K562 (cell line): ENCODE measurements around the gene CACNA1I. TPM values are rescaled to one million over a fixed set of nuclear protein-coding genes. Genes with fewer than 3 reads are reported as not detected.

Experiments
- ATAC-seq: fragments of 200-7000 bp; cut with Tn5 transposase; 3 replicates; pipeline ENCODE4 v1.9.1; 2020; ENCODE audit warnings: moderate library complexity
- BruUV-seq: library from RNA; stranded (reverse); fragments of 400-500 nt; replicated peaks from 2 replicates; lab custom pipeline; 2021; lab: Mats Ljungman, UMichigan
- CTCF ChIA-PET: fragments of 300-600 bp; formaldehyde crosslinking; extraction: SDS; loops from one replicate; lab custom pipeline; 2021; ENCODE audit warnings: low intra/inter-chr PET ratio; lab: Yijun Ruan, JAX
- POLR2A ChIA-PET: fragments of 300-600, 350-650 bp; sonication (Branson Sonifier 250); formaldehyde crosslinking; extraction: SDS; loops from one replicate; lab custom pipeline; 2021; ENCODE audit warnings: antibody characterized with exemption, inconsistent platforms; lab: Yijun Ruan, JAX
- DNase-seq, 4 experiments: peaks; one replicate each; pipeline versions ENCODE4 v3.0.0 to v3.0.0-alpha.2; 2011 to 2018; ENCODE audit warnings: low spot score in 3 of 4, mixed read lengths in 3 of 4; ENCODE audit errors: extremely low read depth in 1 of 4
- FAIRE-seq: peaks from 2 replicates; lab custom pipeline; 2011; peaks lifted over from hg19 to GRCh38; lab: Jason Lieb, UNC
- H2AFZ ChIP-seq: 2 replicates; pipeline ENCODE4 v1.6.0; 2011; ENCODE audit warnings: low read depth, low read length, control low read depth, inconsistent platforms
- H3K27ac ChIP-seq: fragments of 200-600 bp; 3 replicates; pipeline ENCODE4 v1.8.0; 2011; ENCODE audit warnings: low read depth, mild to moderate bottlenecking, control low read depth, inconsistent platforms, low read length, moderate library complexity, mixed read lengths; ENCODE audit errors: extremely low read depth
- H3K27me3 ChIP-seq, 2 experiments: fragments of 300-600 bp in 1 of 2; 2 replicates in 1 of 2; 3 replicates in 1 of 2; pipeline versions ENCODE4 v1.6.0 to v1.8.0; 2011; ENCODE audit warnings: inconsistent platforms in 2 of 2, low read length in 2 of 2, mild to moderate bottlenecking in 1 of 2, mixed read lengths in 1 of 2, moderate library complexity in 1 of 2; ENCODE audit not compliant: control insufficient read depth in 2 of 2, insufficient read depth in 2 of 2
- H3K36me3 ChIP-seq: fragments of 300-600 bp; 3 replicates; pipeline ENCODE4 v1.8.0; 2011; ENCODE audit warnings: mild to moderate bottlenecking, low read length, inconsistent platforms; ENCODE audit not compliant: control insufficient read depth, insufficient read depth
- H3K4me1 ChIP-seq, 2 experiments: fragments of 200-600 bp in 1 of 2; replicated peaks in 1 of 2; 2 replicates in 1 of 2; 3 replicates in 1 of 2; pipeline versions ENCODE4 v1.5.1 to v1.8.0; 2011; ENCODE audit warnings: inconsistent platforms in 2 of 2, low read length in 2 of 2, mild to moderate bottlenecking in 1 of 2, mixed read lengths in 1 of 2, moderate library complexity in 1 of 2; ENCODE audit not compliant: control insufficient read depth in 2 of 2, insufficient read depth in 2 of 2
- H3K4me2 ChIP-seq: 2 replicates; pipeline ENCODE4 v1.6.1; 2011; ENCODE audit warnings: low read length, control low read depth, inconsistent platforms, mixed read lengths; ENCODE audit not compliant: insufficient read depth
- H3K4me3 ChIP-seq: fragments of 200-600 bp; sonication (generic), shearing (Covaris generic); 2 replicates; pipeline ENCODE4 v1.5.1; 2016; ENCODE audit warnings: control low read depth, inconsistent platforms
- H3K79me2 ChIP-seq: fragments of 200-600 bp; 3 replicates; pipeline ENCODE4 v1.8.0; 2011; ENCODE audit warnings: low read length, inconsistent platforms; ENCODE audit not compliant: control insufficient read depth, insufficient read depth
- H3K9ac ChIP-seq, 2 experiments: 2 replicates each; pipeline versions ENCODE4 v1.6.0 to v1.6.1; 2011; ENCODE audit warnings: low read depth in 2 of 2, low read length in 2 of 2, control low read depth in 1 of 2, inconsistent platforms in 1 of 2, mild to moderate bottlenecking in 1 of 2, mixed read lengths in 1 of 2; ENCODE audit not compliant: insufficient read depth in 1 of 2
- H3K9me1 ChIP-seq: one replicate; pipeline ENCODE4 v1.6.0; 2011; ENCODE audit warnings: inconsistent platforms, mild to moderate bottlenecking, low read length, moderate library complexity; ENCODE audit not compliant: control insufficient read depth, insufficient read depth
- H3K9me3 ChIP-seq: replicated peaks from 2 replicates; pipeline ENCODE4 v1.5.1; 2011; ENCODE audit warnings: low read depth, low read length, inconsistent platforms; ENCODE audit not compliant: control insufficient read depth, insufficient read depth
- H4K20me1 ChIP-seq: replicated peaks from 2 replicates; pipeline ENCODE4 v1.6.1; 2011; ENCODE audit warnings: low read length, inconsistent platforms, mixed read lengths; ENCODE audit not compliant: control insufficient read depth, insufficient read depth
- BMI1 ChIP-seq: fragments of 150-350 bp; IDR thresholded peaks from 2 replicates; pipeline ENCODE4 v1.6.1; 2014; ENCODE audit warnings: low read length
- ESRRA ChIP-seq: fragments of 450-650 bp; IDR thresholded peaks from 2 replicates; pipeline ENCODE4 v1.6.1; 2014; ENCODE audit warnings: low read depth, mild to moderate bottlenecking, moderate library complexity, borderline replicate concordance
- GTF2A2 ChIP-seq: IDR thresholded peaks from 2 replicates; pipeline ENCODE4 v1.6.1; 2016; ENCODE audit warnings: mild to moderate bottlenecking, missing genetic modification characterization, missing compliant biosample characterization
- ILF3 ChIP-seq: fragments of 450-650 bp; IDR thresholded peaks from 2 replicates; pipeline ENCODE4 v1.6.1; 2018; ENCODE audit warnings: antibody characterized with exemption, mild to moderate bottlenecking, moderate library complexity, borderline replicate concordance
- KAT2B ChIP-seq: IDR thresholded peaks from one replicate; pipeline ENCODE4 v1.6.1; 2012; ENCODE audit warnings: low read depth, mild to moderate bottlenecking, control low read depth, inconsistent platforms, low read length, moderate library complexity
- KDM2B ChIP-seq: fragments of 250-450 bp; sonication (Bioruptor Pico); IDR thresholded peaks from 2 replicates; pipeline ENCODE4 v1.8.0; 2021; ENCODE audit warnings: mild to moderate bottlenecking, moderate library complexity
- NFE2L1 ChIP-seq: fragments of 450-650 bp; IDR thresholded peaks from 2 replicates; pipeline ENCODE4 v1.6.1; 2016; ENCODE audit warnings: missing genetic modification characterization, low read depth, mild to moderate bottlenecking, missing compliant biosample characterization, moderate library complexity, borderline replicate concordance
- NFIX ChIP-seq: fragments of 250-450 bp; sonication (Bioruptor Pico); IDR thresholded peaks from 2 replicates; pipeline ENCODE4 v1.4.0; 2020; ENCODE audit warnings: low read depth, mild to moderate bottlenecking, moderate library complexity
- PHF8 ChIP-seq: fragments of 200-600 bp; sonication (generic); IDR thresholded peaks from 2 replicates; pipeline ENCODE4 v1.6.1; 2012; ENCODE audit warnings: mixed run types, mild to moderate bottlenecking, inconsistent platforms, low read length, moderate library complexity, borderline replicate concordance
- PYGO2 ChIP-seq: fragments of 450-650 bp; IDR thresholded peaks from 2 replicates; pipeline ENCODE4 v1.6.1; 2016; ENCODE audit warnings: mild to moderate bottlenecking, missing genetic modification characterization, moderate library complexity, missing compliant biosample characterization
- SIX5 ChIP-seq, 2 experiments: IDR thresholded peaks; 2 replicates each; pipeline ENCODE4 v1.6.1; 2011; ENCODE audit warnings: low read length in 2 of 2, borderline replicate concordance in 1 of 2, low read depth in 1 of 2, mild to moderate bottlenecking in 1 of 2, moderate library complexity in 1 of 2; ENCODE audit not compliant: insufficient read depth in 1 of 2
- SRSF1 ChIP-seq: fragments of 200-400 bp; formaldehyde crosslinking; IDR thresholded peaks from 2 replicates; pipeline ENCODE4 v1.6.1; 2017; ENCODE audit warnings: mild to moderate bottlenecking, low read depth, low read length, moderate library complexity
- TAF9B ChIP-seq: fragments of 450-650 bp; IDR thresholded peaks from 2 replicates; pipeline ENCODE4 v1.6.1; 2018; ENCODE audit warnings: mild to moderate bottlenecking; ENCODE audit not compliant: partially characterized antibody
- TRIM25 ChIP-seq: fragments of 450-650 bp; IDR thresholded peaks from 2 replicates; pipeline ENCODE4 v1.7.0; 2016; ENCODE audit warnings: borderline replicate concordance
- YY1 ChIP-seq, 3 experiments: IDR thresholded peaks; 2 replicates each; pipeline ENCODE4 v1.6.1; 2011; ENCODE audit warnings: low read length in 2 of 3, mild to moderate bottlenecking in 2 of 3, moderate library complexity in 2 of 3, borderline replicate concordance in 1 of 3, control low read depth in 1 of 3, low read depth in 1 of 3; ENCODE audit not compliant: insufficient read depth in 3 of 3, insufficient replicate concordance in 2 of 3, control insufficient read depth in 1 of 3, insufficient read length in 1 of 3; ENCODE audit errors: extremely low read depth in 1 of 3
- ZNF274 ChIP-seq: IDR thresholded peaks from 2 replicates; pipeline ENCODE4 v1.6.1; 2011; ENCODE audit warnings: low read depth, mild to moderate bottlenecking, low read length, moderate library complexity, borderline replicate concordance
- WGBS: fragments of 100-300 bp; shearing (Covaris generic); methylation state at CpG from one replicate; pipeline ENCODE4 v1.1.6; 2016; ENCODE audit warnings: low coverage, mixed read lengths; ENCODE audit not compliant: insufficient coverage; ENCODE audit errors: missing lambda C conversion rate; 5-methylcytosine and 5-hydroxymethylcytosine counted together
- in situ Hi-C: fragments of 300-500 bp; cut with MboI; formaldehyde crosslinking; loops from 4 replicates; pipeline ENCODE4 v1.15.0; 2018; ENCODE audit warnings: inconsistent platforms, mixed read lengths
- intact Hi-C: fragments of 100-400 bp; cut with micrococcal nuclease; formaldehyde crosslinking; loops from 2 replicates; pipeline ENCODE4 v1.14.2; 2022
- polyA plus RNA-seq, 8 experiments: library from polyadenylated mRNA; depleted of rRNA in 4 of 8; stranded (reverse) in 5 of 8; unstranded in 3 of 8; fragments of >200 nt; fragmentation: Nextera tagmentation in 2 of 8; fragmentation: Illumina TruSeq in 1 of 8; extraction: Ambion mirVana in 2 of 8; extraction: Trizol in 1 of 8; gene quantifications; 2 replicates each; pipeline versions ENCODE4 v1.2.1 to v1.2.3, GENCODE V29; 2011 to 2014; ENCODE audit warnings: inconsistent platforms in 1 of 8, missing spikeins in 1 of 8
- total RNA-seq, 7 experiments: library from RNA; depleted of rRNA in 6 of 7; stranded (reverse); fragments of >200 nt in 6 of 7; fragmentation: Illumina TruSeq in 2 of 7; extraction: Trizol in 2 of 7; gene quantifications; 2 replicates each; pipeline versions ENCODE4 v1.2.1 to v1.2.3, GENCODE V29; 2011 to 2021; ENCODE audit warnings: low replicate concordance in 1 of 7
- TF ChIP-seq, protein P1 (sequence below): fragments of 450-650 bp; IDR thresholded peaks from 2 replicates; pipeline ENCODE4 v1.6.1; 2016; ENCODE audit warnings: low read depth, mild to moderate bottlenecking, moderate library complexity
- TF ChIP-seq, protein P2 (sequence below): sonication (generic); formaldehyde crosslinking; IDR thresholded peaks from 2 replicates; pipeline ENCODE4 v1.8.0; 2022; ENCODE audit warnings: mild to moderate bottlenecking, missing genetic modification reagents, borderline replicate concordance

Gene CACNA1I
- total and polyA plus RNA-seq, 9 of the 15 experiments (the other 6 are each of a cell fraction or from before 2014, with no cell fraction given), result 0.01 to 0.79 (median 0.32) TPM; not detected in 1

DNA sequence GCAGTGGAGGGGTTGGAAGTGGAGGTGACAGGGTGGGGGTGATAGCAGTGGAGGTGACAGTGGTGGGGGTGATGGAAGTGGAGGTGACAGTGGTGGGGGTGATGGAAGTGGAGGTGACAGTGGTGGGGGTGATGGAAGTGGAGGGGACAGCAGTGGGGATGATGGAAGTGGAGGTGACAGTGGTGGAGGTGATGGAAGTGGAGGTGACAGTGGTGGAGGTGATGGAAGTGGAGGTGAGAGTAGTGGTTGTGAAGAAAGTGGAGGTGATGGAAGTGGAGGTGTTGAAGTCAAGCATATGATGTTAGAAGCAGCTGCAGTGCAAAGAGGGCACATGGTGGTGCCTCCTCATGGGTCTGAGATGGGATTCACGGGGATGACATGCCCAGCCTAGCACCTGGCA is 141.5 kb downstream of the CACNA1I start:
- no TSS peak for BruUV-seq
- H3K4me2 ChIP-seq, result no peak overlapping the region
- no peaks in the 10 kb centered on the region for H3K9me3 ChIP-seq
- no peaks in the 10 kb centered on the region for H3K9me1 ChIP-seq
- no peaks in the 10 kb centered on the region for H3K27me3 ChIP-seq
- H2AFZ ChIP-seq, result no peak overlapping the region
- no peak for ATAC-seq
- H4K20me1 ChIP-seq, result no peaks in the 10 kb centered on the region
- no peaks in the 10 kb centered on the region for H3K79me2 ChIP-seq
- WGBS, result 67% methylated on average over 1 of the region's 1 CpG
- no peak overlapping the region for H3K4me3 ChIP-seq
- no peak overlapping the region for H3K9ac ChIP-seq
- H3K4me1 ChIP-seq, result peaks cover 0 to 18% of the 10 kb centered on the region in 2 experiments; a peak in 2 of 5 replicates
- intact Hi-C loops, result no loop called here
- no peak overlapping the region for H3K27ac ChIP-seq
- ChIA-PET CTCF (no interaction called here), POLR2A (no interaction called here)
- TF ChIP-seq ESRRA, result no peak
- no peak for TF ChIP-seq ILF3
- no peak for TF ChIP-seq KAT2B
- TF ChIP-seq KDM2B (CRISPR knock-in tag), result no peak
- no peak for TF ChIP-seq TAF9B
- TF ChIP-seq GTF2A2 (tag), result no peak
- TF ChIP-seq TRIM25, result no peak
- TF ChIP-seq, protein P1, sequence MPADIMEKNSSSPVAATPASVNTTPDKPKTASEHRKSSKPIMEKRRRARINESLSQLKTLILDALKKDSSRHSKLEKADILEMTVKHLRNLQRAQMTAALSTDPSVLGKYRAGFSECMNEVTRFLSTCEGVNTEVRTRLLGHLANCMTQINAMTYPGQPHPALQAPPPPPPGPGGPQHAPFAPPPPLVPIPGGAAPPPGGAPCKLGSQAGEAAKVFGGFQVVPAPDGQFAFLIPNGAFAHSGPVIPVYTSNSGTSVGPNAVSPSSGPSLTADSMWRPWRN, result no peak
- no peak for TF ChIP-seq BMI1
- no peak for TF ChIP-seq NFIX (CRISPR knock-in tag)
- no peak for TF ChIP-seq NFE2L1 (tag)
- TF ChIP-seq PHF8, result no peak
- TF ChIP-seq ZNF274, result no peak
- no peak for TF ChIP-seq PYGO2 (tag)
- TF ChIP-seq SIX5 (IDR thresholded peaks at IDR 0.05; ENCODE audit: borderline replicate concordance in 1 of 2, insufficient read depth in 1 of 2, low read depth in 1 of 2, low read length in 2 of 2), result no peak
- TF ChIP-seq, protein P2, sequence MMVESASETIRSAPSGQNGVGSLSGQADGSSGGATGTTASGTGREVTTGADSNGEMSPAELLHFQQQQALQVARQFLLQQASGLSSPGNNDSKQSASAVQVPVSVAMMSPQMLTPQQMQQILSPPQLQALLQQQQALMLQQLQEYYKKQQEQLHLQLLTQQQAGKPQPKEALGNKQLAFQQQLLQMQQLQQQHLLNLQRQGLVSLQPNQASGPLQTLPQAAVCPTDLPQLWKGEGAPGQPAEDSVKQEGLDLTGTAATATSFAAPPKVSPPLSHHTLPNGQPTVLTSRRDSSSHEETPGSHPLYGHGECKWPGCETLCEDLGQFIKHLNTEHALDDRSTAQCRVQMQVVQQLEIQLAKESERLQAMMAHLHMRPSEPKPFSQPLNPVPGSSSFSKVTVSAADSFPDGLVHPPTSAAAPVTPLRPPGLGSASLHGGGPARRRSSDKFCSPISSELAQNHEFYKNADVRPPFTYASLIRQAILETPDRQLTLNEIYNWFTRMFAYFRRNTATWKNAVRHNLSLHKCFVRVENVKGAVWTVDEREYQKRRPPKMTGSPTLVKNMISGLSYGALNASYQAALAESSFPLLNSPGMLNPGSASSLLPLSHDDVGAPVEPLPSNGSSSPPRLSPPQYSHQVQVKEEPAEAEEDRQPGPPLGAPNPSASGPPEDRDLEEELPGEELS (CRISPR knock-in tag), result no peak
- TF ChIP-seq YY1 (IDR thresholded peaks at IDR 0.05; ENCODE audit: borderline replicate concordance in 1 of 3, control insufficient read depth in 1 of 3, extremely low read depth in 1 of 3, insufficient read depth in 3 of 3, insufficient read length in 1 of 3, insufficient replicate concordance in 2 of 3, low read depth in 1 of 3, low read length in 2 of 3), result no peak
- no peak for TF ChIP-seq SRSF1
- no peak for FAIRE-seq
- no peak for DNase-seq
- in situ Hi-C loops, result no loop called here
- no peaks in the 10 kb centered on the region for H3K36me3 ChIP-seq
